T1000 (cell line): ENCODE measurements around the gene MC1R.
A peak's percentile ranks its signal among the peaks of the same experiment; 100 is the strongest.
"Not testable (repeated sequence)": the region's sequence is repeated elsewhere in the genome, so short reads cannot be mapped to it uniquely, and the experiment has no call there.

Source experiments
- DNase-seq: peaks from one replicate; lab custom pipeline; 2025; ENCODE audit warnings: mixed read lengths; lab: John Stamatoyannopoulos, UW

MC1R gene

DNA sequence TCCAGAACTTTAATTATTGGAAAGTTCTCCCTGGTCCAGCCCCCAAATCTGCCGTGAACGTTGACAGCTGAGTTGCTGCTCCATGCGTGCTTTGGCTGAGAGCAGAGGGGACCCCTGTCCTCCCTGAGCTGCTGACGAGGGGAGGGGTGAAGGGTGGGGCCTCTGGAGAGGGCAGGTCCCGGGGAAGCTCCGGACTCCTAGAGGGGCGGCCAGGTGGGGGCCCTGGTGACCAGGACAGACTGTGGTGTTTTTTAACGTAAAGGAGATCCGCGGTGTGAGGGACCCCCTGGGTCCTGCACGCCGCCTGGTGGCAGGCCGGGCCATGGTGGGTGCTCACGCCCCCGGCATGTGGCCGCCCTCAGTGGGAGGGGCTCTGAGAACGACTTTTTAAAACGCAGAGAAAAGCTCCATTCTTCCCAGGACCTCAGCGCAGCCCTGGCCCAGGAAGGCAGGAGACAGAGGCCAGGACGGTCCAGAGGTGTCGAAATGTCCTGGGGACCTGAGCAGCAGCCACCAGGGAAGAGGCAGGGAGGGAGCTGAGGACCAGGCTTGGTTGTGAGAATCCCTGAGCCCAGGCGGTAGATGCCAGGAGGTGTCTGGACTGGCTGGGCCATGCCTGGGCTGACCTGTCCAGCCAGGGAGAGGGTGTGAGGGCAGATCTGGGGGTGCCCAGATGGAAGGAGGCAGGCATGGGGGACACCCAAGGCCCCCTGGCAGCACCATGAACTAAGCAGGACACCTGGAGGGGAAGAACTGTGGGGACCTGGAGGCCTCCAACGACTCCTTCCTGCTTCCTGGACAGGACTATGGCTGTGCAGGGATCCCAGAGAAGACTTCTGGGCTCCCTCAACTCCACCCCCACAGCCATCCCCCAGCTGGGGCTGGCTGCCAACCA is at the start of gene MC1R:
MC1R (plus strand) TSS at position 410 of the 895 bp plus-strand sequence; CDS start at position 807, 397 bp downstream.
- no peak for DNase-seq

GRCh38 chr16:89869911-89870310 is 48.8 kb upstream of the MC1R start:
- DNase-seq: no peak

DNA sequence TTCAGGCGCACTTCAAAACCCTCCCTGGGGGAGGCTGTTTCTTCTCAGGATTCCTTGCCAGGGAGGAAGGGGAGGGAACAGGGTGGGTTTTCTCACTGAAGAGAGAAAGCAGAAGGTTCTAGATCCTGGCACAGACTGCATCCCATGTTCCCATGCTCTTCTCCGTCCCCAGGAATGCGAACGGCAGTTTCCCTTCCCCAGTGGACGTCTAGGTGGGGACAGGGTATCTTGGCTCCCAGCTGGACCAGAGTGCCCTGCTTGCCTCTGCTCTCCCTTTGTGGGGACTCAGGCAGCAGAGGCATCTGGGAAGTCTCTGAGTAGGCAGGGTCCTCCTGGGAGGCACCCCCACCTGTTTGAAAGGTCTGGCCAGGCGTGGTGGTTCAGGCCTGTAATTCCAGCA is 48.2 kb upstream of the MC1R start:
- DNase-seq: no peak

- no peak for DNase-seq
Measured at GRCh38 chr16:89871895-89872294, 46.8 kb upstream of the MC1R start.

- DNase-seq: peak; percentile 69
Measured at GRCh38 chr16:89873109-89873971, 45.3 kb upstream of the MC1R start, which contains the start of gene TCF25. Gene TCF25, plus strand, starts transcription at chr16:89873592. Its CDS starts 76 bp downstream, at chr16:89873668.

- peak; percentile 95 for DNase-seq
Measured at GRCh38 chr16:89873972-89874689, 44.5 kb upstream of the MC1R start.

DNA sequence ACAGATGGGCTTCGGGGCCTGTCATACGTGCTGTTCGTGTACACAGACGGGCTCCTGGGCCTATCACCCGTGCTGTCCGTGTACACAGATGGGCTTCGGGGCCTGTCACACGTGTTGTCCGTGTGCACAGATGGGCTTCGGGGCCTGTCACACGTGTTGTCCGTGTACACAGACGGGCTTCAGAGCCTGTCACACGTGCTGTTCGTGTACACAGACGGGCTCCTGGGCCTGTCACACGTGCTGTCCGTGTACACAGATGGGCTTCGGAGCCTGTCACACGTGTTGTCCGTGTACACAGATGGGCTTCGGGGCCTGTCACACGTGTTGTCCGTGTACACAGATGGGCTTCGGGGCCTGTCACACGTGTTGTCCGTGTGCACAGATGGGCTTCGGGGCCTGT is 39.5 kb upstream of the MC1R start:
- not testable (repeated sequence) for DNase-seq

- no peak for DNase-seq
Measured at GRCh38 chr16:89880477-89881367, 37.9 kb upstream of the MC1R start.

- no peak for DNase-seq
Measured at GRCh38 chr16:89881368-89881730, 37.3 kb upstream of the MC1R start.

- DNase-seq: no peak
Measured at GRCh38 chr16:89883346-89884040, 35.2 kb upstream of the MC1R start.

DNA sequence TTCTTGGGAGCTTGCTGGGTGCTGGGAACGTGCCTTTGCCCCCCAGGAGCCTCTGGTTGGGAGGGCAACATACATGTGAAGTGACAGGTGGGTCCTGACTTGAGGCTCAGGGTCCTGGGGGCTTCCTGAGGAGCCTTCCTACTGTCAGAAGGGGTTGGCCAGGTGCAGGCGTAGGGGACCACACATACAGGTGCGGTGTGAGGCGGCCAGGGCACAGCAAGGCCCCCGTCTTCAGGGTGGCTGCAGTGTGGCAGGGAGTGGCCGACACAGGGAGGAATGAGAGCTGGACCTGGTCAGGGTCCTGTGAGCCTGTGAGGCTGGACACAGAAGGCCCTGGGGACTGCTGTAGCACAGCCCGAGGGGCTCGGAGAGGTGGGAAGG is 34.6 kb upstream of the MC1R start:
- DNase-seq: no peak

DNA sequence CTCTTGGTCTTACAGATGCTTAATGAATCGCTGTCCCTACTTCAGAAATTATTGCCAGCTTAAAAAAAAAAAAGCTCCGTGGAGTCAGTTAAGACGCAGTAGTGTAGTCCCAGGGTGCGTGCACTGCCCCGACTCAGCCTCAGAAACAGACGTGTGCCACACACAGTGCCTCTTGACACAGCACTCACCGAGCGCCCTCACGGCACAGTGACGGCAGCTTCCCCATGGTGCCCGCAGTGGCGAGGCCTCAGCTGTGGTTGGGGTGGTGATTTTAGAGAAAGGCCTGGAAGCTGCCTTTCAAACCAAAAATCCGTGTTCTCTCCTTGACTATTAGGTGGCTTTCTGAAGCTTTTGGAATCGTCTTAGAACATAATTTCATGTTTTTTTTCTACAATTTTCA is 31.4 kb upstream of the MC1R start:
- DNase-seq: no peak

DNA sequence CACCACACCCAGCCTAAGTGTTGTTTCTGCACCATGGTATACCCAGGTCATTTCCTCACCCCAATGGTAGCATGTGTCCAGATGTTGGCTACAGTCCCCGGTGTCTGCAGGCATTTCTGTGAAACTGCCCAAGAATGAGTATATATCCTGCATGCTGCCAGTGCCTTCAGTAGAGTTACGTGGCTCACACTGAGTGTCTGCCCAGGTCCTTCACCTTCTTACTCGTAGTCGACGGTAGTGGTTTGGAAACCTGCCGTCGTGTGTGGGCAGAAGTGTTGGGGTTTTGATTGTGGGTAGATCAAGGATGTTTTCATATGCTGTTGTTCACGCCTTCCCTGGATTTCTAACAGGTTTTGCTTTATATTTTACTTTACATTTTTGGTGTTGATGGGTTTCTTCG is 28.5 kb upstream of the MC1R start:
- no peak for DNase-seq

DNA sequence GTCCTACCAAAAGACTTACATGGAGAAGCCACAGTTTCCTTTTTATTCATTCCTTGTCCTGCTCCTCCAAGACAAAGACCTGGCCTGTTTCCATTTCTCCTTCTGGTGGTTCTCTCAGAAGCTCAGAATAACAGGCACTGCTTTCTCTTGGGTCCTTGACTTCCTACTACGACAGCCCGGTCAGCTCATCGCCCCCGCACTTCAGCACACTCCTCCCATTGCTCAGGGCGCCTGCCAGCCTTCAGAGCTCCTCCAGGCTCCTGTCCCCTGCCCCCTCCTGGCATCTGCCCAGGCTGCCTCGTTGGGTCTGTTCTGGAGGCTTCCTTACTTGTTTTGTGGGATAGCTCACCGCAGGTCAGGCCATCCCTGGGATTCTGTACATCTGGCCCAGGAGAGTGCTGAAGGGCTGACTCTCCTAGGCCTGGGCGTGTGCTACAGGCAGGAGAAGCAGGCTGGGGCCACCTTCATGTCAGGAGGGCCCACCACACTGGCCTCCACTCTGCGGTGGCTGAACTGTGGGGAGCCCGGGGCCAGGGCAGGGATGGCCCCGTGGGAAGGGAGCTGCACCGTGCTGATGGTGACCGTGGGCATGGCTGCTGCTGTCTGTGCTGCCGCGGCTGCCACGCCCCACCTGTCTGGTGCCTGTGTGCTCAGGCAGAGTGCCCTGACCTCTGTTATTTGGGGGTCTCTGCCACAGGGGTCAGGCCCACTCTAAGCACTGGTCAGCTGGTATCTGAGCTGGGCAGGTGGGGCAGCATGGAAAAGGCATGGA is 27.6 kb upstream of the MC1R start:
- no peak for DNase-seq

DNA sequence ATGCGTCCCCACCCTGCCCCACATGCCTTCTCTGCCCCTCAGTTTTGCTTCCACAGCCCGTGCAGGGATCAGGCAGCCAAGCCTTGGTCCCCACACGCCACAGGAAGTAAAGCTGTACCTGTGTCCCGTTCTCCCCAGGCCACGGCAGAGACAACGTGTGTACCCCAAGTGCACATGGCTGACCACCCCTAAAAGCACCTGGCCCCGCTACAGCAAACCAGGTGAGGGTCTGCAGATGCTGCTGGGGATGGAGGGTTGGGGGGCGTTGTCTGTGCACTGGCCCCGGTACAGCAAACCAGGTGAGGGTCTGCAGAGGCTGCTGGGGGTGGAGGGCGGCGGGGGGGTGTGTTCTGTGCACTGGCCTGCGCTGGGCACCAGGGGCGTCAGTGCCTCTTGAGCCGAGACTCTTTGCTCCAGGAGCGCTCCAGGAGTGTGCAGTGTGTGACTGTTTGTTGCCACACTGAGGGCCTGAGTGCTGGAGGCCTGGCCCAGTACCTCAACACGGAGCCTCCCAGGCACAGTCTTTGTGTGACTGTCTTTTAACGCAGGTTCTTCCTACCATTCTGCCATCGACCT is 26.5 kb upstream of the MC1R start:
- no peak for DNase-seq

GRCh38 chr16:89892635-89893034 is 26.0 kb upstream of the MC1R start:
- DNase-seq: no peak

GRCh38 chr16:89893642-89894548 is 24.8 kb upstream of the MC1R start:
- DNase-seq: no peak

- DNase-seq: no peak
Measured at GRCh38 chr16:89895482-89896250, 23.0 kb upstream of the MC1R start.
